Measurements from ENCODE around the gene FOXP3.
A peak's percentile ranks its signal among the peaks of the same experiment; 100 is the strongest.

FOXP3 gene

DNA sequence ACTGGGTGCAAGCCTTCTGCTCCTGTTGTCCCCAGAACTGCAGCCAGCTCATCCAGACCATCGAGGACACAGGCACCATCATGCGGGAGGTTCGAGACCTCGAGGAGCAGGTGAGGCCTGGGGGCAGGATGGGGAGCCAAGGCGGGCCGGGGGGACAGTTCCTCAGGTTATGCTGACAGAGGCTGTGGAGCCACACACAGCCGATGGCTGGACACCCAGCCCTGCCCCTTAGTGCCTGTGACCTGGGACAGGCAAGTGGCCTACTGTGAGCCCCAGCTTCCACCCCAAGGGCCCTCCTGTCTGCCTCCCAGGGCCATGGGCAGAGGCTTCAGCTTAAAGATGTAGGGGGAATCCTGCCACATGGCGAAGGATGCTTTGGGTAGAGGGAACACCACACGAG, 14.9 kb downstream of the FOXP3 start:
- no peak for DNase-seq (ENCODE audit: low read depth, low spot score)

GRCh38 chrX:49249071-49249470, 15.4 kb downstream of the FOXP3 start:
- DNase-seq (ENCODE audit: low read depth, low spot score) = no peak

DNA sequence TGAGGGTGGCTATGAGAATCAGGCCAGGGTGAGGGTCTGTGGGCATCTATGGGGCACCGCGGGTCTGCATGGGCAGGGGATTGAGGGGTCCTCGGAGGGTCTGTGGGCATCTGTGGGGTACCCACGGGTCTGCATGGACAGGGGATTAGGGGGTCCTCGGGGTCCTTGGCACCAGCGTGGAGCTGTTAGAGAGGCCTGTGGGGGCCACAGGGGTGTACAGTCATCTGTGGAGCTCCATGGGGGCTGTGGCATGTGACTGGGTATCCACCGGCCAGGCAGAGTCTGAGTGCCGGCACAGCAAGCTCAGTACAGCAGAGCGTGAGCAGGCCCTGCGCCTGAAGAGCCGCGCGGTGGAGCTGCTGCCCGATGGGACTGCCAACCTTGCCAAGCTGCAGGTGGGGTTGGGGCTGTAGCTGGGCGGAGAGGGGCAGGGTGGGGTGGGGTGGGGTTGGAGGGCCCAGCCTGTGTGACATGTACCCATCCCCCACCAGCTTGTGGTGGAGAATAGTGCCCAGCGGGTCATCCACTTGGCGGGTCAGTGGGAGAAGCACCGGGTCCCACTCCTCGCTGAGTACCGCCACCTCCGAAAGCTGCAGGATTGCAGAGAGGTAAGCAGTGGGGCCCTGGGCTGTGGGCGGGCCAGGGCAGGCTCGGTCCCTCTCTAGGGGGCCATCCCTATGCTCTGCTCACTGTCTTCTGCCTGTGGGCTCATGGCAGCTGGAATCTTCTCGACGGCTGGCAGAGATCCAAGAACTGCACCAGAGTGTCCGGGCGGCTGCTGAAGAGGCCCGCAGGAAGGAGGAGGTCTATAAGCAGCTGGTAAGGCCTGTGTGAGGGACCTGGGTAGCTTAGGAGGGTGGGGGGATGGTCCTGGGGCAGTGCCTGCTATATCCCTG, 16.3 kb downstream of the FOXP3 start:
- no peak for DNase-seq (ENCODE audit: low read depth, low spot score)

DNA sequence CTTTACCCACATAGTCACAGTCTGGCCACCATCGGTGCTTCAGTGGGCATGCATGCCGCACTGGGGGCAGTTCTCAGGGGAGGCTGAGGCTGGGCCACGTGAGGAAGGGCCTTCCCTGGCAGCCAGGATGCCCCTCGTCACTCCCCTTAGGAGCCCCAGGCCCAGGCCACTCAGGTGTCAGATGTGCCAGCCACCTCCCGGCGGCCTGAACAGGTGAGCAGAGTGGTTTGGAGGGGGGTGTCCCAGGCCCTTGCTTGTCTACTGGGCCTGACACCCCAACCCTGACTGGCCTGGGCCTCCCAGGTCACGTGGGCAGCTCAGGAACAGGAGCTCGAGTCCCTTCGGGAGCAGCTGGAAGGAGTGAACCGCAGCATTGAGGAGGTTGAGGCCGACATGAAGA, 17.2 kb downstream of the FOXP3 start:
- DNase-seq (ENCODE audit: low read depth, low spot score) = no peak

- no peak for DNase-seq (ENCODE audit: low read depth, low spot score)
These were observed 18.0 kb downstream of the FOXP3 start for GRCh38 chrX:49246541-49246940.

- no peak for DNase-seq (ENCODE audit: low read depth, low spot score)
These were observed 20.3 kb downstream of the FOXP3 start for GRCh38 chrX:49244207-49244606.

DNA sequence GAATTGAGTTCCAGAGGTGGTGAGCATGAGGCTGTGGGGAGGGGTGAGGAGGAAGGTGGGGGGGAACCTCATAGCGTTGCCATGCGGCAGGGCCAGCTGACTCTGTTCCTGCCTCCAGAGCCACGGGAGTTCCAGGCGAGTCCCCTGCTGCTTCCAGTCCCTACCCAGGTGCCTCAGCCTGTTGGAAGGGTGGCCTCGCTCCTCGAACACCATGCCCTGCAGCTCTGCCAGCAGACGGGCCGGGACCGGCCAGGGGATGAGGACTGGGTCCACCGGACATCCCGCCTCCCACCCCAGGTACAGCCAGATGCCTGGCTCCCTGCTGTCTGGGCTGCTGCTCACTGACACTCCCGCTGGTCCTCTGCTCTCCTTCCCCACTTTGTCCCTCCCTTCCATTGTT, 21.3 kb downstream of the FOXP3 start:
- no peak for DNase-seq (ENCODE audit: low read depth, low spot score)

GRCh38 chrX:49242545-49243066, 21.9 kb downstream of the FOXP3 start:
- no peak for DNase-seq (ENCODE audit: low read depth, low spot score)

DNA sequence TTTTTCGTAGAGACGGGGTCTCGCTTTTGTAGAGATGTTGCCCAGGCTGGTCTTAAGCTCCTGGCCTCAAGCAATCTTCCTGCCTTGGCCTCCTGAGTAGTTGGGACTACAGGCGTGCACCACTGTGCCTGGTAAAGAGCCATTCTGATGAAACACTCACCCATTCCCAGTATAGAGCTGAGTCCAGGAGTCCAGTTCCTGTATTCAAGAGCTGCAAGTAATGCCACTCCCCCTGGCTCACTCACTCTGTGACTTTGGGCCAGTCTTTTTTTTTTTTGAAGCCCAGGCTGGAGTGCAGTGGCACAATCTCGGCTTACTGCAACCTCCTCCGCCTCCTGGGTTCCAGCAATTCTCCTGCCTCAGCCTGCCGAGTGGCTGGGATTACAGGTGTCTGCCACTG, 25.8 kb downstream of the FOXP3 start:
- DNase-seq (ENCODE audit: low read depth, low spot score) = no peak

DNA sequence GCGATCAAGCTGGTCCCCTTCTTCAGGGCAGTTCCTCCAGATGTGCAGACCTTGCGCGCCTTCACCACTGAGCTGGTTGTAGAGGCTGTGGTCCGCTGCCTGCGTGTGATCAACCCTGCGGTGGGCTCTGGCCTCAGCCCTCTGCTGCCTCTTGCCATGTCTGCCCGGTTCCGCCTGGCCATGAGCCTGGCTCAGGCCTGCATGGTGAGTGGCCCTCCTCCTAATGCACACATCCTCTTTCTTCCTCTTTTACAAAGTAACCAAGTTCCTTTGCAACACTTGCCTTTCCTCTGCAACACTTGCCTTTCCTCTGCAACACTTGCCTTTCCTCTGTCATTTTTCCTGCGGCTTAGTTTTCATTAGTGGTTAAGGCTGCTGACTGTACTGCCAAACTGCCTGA, 27.4 kb downstream of the FOXP3 start:
- no peak for DNase-seq (ENCODE audit: low read depth, low spot score)

DNA sequence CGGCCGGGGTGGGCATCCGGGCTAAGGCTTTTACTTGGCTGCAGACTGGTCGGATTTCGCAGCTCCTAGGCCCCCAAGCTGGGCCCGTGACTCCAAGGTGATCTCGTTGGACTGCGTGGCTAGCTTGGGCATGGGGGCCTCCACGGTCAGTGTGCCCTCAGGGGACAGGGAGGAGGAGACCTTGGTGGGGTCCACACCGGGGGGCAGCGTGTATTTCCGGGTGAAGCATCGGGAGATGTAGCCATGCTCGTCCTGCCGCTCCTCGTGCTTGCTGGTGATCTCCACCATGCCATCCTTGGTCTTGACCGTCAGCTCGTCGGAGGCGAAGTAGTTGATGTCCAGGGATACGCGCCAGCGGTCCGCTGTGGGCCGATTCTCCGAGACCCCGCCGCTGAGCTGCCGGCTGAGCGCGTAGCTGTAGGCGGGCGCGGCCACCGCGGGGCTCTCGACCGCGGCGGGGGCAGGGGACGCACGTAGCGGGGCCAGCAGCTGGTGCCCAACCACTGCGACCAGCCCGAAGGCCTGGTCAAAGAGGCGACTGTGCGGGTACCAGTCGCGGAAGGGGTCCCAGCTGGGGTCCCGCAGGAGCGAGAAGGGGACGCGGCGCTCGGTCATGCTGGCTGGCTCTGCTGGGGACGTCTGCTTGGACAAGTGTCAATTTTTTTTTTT, 30.5 kb downstream of the FOXP3 start:
- DNase-seq (ENCODE audit: low read depth, low spot score) = no peak

- DNase-seq (ENCODE audit: low read depth, low spot score) = no peak
These were observed 31.3 kb downstream of the FOXP3 start, which contains the start of gene CACNA1F for GRCh38 chrX:49233176-49233575. CACNA1F (minus strand) TSS chrX:49233340; CDS start chrX:49233309, 31 bp downstream.

- DNase-seq (ENCODE audit: low read depth, low spot score) = no peak
These were observed 32.0 kb downstream of the FOXP3 start for GRCh38 chrX:49232525-49232924.

DNA sequence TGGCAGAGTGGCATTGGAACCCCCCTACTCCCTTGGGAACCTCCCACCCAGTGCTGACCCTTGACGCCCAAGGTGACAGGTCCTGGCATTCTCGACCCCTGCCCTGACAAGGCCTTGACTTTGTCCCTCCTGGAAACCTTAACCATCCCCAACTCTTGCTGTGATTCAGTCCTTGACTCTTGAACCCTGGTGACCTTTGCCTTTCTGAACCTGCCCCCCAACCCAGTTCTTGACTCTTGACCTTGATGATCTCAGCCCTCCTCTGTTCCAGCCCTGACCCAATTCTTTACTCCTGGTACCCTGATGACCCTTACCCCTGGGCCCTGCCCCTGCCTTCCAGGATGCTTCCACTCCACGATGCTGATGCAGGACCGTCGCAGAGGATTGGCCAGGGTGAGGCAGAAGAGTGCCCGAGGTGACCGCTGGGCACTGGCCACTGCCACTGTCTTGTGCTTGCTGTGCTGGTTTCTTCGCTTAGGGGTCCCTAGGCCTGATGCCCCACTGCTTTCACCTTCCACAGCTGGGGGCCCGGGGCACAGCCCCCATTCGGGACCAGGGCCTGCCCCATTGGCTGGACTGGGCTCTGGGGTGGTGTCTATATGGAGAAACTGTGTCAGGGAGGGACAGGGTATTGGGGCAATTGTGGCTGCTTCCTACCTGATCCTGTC, 33.0 kb downstream of the FOXP3 start:
- no peak for DNase-seq (ENCODE audit: low read depth, low spot score)

GRCh38 chrX:49230500-49231232, 33.8 kb downstream of the FOXP3 start:
- DNase-seq (ENCODE audit: low read depth, low spot score) = peak; percentile 11

DNA sequence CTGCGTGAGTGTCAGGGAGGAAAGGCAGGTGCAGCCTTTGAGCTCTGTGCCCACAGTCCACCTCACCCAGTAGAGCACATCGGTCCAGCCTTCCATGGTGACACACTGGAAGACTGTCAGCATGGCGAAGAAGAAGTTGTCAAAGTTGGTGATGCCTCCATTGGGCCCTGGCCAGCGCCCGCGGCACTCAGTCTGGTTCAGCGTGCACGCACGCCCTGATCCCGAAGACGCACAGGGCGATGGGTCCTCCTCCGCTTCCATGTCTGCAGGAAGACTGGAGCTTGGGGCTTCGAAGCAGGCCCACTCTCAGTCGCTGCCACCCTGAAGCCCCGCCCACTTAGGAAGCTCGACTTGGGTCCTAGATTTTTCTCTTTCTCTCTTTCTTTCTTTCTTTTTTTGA, 36.3 kb downstream of the FOXP3 start:
- no peak for DNase-seq (ENCODE audit: low read depth, low spot score)

GRCh38 chrX:49227726-49228125, 36.8 kb downstream of the FOXP3 start:
- DNase-seq (ENCODE audit: low read depth, low spot score) = no peak

DNA sequence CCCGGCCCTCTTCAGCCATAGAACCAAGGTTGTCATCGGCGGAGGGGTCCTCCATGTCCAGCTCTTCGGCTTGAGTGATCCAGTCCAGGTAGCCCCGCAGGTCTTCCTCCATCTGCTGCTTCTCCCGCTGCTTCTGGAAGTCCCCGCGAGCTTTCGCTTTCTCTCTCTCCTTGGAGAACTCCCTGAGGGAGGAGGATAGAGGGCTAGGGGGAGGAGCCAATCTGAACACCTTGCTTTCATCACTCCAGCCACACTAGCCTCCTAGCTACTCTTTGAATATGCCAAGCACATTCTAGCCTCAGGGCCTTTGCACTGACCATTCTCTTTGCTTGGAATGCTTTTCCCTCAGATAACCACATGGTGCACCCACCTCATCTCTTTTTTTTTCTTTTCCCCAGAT, 37.6 kb downstream of the FOXP3 start:
- no peak for DNase-seq (ENCODE audit: low read depth, low spot score)

DNA sequence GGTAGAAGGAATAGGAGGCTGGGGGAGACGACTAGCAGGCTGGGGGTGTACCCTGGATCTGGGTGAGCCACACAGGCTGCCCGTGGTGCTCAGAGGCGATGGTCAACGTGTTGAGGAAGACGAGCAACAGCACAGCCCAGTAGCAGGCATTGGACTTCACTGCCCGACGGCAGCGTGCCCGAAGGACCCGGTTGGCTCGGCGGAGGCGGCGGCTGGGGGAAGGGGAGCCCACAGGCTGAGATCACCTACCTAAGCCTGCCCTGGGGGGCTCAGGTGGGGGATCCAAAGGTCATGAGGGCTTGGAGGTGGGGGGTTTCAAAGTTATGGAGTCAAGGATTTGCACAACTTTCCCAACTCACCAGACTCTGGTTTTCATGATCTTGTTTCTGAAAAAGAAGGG, 38.7 kb downstream of the FOXP3 start:
- no peak for DNase-seq (ENCODE audit: low read depth, low spot score)

- DNase-seq (ENCODE audit: low read depth, low spot score) = no peak
These were observed 42.6 kb downstream of the FOXP3 start for GRCh38 chrX:49221868-49222267.

DNA sequence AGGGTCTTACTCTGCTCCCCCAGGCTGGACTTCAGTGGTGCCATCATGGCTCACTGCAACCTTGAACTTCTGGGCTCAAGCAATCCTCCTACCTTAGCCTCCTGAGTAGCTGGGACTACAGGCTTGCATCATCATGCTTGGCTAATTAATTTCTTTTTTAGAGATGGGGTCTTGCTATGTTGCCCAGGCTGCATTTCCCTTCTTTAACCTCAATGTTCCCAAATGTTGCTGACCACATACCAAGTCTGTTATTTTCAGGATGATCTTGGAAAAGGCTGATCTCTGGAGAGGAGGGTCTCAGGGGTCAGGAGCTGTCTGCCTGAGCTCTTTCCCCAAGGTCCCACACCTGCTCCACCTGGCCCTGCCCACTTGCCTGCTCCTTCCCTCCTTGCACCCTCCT, 44.4 kb downstream of the FOXP3 start:
- DNase-seq (ENCODE audit: low read depth, low spot score) = no peak
